ENCODE measurements around the gene KRTAP10-12. TPM values are rescaled to one million over a fixed set of nuclear protein-coding genes. Genes with fewer than 3 reads are reported as not detected.

The KRTAP10-12 gene
- total RNA-seq, 1 experiment from 2014 or later: not detected

DNA sequence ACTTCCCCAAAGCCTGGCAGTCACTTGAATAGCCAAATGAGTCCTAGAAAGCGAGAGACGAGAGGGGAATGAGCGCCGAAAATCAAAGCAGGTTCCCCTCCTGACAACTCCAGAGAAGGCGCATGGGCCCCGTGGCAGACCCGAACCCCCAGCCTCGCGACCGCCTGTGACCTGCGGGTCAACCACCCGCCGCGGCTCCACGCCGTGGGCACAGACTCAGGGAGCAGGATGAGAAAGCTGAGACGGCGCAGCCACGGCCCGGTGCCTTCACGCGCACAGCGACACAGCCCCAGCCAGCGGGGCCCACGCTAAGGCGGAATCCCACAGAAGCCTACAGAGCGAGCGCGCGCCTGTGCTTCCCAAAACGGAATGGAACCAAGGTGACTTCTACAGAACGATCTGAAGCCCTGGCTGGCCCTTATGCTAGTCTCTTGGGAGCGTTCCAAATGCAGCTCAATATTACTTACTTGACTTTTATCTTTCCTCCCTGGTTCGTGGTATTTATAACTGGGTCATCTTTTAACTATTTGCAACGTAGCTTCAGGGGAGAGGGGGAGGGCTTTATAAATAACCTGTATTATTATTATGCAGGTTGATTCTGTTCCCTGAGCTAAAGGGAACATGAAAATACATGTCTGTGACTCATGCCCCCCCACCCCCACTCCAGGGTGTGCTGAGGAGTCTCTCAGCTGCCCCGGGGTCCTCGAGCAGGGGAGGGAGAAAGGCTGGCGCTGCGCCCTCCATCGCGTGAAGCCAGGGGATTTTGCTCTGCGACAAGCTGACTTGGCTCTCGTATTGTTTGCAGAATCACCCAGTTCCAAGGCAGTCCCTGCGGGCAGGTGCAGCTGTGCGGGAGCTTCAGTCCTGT is 12.7 kb downstream of the KRTAP10-12 start:
- peak overlapping the region; percentile 30 for H3K4me3 Mint-ChIP-seq (ENCODE audit: unreplicated experiment)
- no peaks in the 10 kb centered on the region for H3K36me3 Mint-ChIP-seq (ENCODE audit: insufficient read depth, unreplicated experiment)

DNA sequence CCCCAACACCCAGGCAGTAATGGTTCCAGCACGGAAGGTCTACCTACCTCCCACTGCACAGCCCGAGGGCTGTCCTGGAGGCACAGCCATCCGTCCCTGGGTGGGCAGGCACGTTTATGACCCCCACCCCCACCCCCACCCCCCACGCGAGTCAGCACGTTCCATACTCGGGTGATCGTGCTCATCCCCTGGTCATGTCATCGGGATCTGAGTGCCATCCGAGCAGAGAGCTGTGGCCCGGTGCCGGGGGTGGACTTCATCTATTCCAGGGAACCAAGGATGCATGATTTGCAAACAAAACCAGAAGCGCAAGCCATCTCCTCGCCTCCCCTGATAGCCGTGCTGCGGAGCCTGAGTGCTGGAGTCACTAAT is 13.3 kb downstream of the KRTAP10-12 start:
- BruUV-seq (replicated peaks): no TSS peak
- DNase-seq (ENCODE audit: unreplicated experiment): no peak
- Mint-ChIP-seq H3K9me3 (ENCODE audit: unreplicated experiment) (no peaks in the 10 kb centered on the region), H3K4me3 (ENCODE audit: unreplicated experiment) (no peak overlapping the region), H3K27me3 (ENCODE audit: insufficient read depth, unreplicated experiment) (peaks cover 78% of the 10 kb centered on the region), H3K36me3 (ENCODE audit: insufficient read depth, unreplicated experiment) (no peaks in the 10 kb centered on the region), H3K4me1 (ENCODE audit: insufficient read depth, unreplicated experiment) (no peaks in the 10 kb centered on the region), H3K27ac (ENCODE audit: low read depth, unreplicated experiment) (no peak overlapping the region)
- CTCF ChIA-PET: interaction anchor here (0.7 to 1.9 kb wide), 3 partner anchors 33 to 136 kb away, joined by 3 to 5 read pairs (median 3); no protein-coding TSS in a partner anchor
- POLR2A ChIA-PET: interaction anchor here (0.8 to 2.4 kb wide), 4 partner anchors 9 to 32 kb away, joined by 3 to 7 read pairs (median 4); no protein-coding TSS in a partner anchor
- TF ChIP-seq, protein P1, sequence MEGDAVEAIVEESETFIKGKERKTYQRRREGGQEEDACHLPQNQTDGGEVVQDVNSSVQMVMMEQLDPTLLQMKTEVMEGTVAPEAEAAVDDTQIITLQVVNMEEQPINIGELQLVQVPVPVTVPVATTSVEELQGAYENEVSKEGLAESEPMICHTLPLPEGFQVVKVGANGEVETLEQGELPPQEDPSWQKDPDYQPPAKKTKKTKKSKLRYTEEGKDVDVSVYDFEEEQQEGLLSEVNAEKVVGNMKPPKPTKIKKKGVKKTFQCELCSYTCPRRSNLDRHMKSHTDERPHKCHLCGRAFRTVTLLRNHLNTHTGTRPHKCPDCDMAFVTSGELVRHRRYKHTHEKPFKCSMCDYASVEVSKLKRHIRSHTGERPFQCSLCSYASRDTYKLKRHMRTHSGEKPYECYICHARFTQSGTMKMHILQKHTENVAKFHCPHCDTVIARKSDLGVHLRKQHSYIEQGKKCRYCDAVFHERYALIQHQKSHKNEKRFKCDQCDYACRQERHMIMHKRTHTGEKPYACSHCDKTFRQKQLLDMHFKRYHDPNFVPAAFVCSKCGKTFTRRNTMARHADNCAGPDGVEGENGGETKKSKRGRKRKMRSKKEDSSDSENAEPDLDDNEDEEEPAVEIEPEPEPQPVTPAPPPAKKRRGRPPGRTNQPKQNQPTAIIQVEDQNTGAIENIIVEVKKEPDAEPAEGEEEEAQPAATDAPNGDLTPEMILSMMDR (IDR thresholded peaks at IDR 0.05; ENCODE audit: unreplicated experiment): no peak
- intact Hi-C loops (cut with micrococcal nuclease): no loop called here

More for the DNA sequence above, 12.7 kb downstream of the KRTAP10-12 start:
- POLR2A ChIA-PET: interaction anchor here (0.8 to 2.4 kb wide), 4 partner anchors 8 to 31 kb away, joined by 3 to 7 read pairs (median 4); no protein-coding TSS in a partner anchor
- H3K27me3 Mint-ChIP-seq (ENCODE audit: insufficient read depth, unreplicated experiment): peaks cover 73% of the 10 kb centered on the region
- TF ChIP-seq, protein P1 (IDR thresholded peaks at IDR 0.05; ENCODE audit: unreplicated experiment): no peak
- DNase-seq (ENCODE audit: unreplicated experiment): peak; percentile 67
- BruUV-seq (replicated peaks): no TSS peak
- no peaks in the 10 kb centered on the region for H3K4me1 Mint-ChIP-seq (ENCODE audit: insufficient read depth, unreplicated experiment)
- CTCF ChIA-PET: interaction anchor here (0.7 to 1.9 kb wide), 2 partner anchors 33 to 136 kb away, joined by 3 to 5 read pairs; no protein-coding TSS in a partner anchor
- H3K27ac Mint-ChIP-seq (ENCODE audit: low read depth, unreplicated experiment): no peak overlapping the region
- intact Hi-C loops (cut with micrococcal nuclease): no loop called here
- no peaks in the 10 kb centered on the region for H3K9me3 Mint-ChIP-seq (ENCODE audit: unreplicated experiment)

DNA sequence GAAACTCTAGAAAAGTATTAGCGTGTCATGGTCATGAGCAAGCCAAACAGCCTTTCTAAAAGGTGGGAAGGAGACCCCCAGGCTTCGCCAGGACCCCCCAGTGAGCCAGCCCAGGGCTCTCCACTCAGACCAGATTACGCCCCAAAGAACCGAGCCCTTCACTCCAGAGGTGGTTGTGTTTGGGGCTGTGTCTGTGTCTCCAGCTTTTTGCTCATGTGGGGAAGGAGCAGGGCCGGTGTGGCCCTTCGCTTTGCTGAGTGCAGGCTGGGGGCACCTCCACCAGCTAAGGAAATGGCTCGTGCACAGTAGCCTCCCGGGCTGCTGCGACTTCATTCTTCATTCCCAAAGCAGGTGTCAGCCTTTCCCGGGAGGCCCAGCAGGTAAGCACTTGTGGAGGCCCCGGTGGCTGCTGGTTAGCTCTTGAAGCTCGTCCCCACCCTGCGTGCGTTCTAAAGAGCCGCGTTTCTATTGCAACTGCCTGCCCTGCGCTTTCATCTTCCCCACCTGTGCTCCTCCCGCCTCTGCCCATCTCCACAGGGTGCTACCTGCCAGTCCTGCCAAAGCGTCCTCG is 13.9 kb downstream of the KRTAP10-12 start:
- intact Hi-C loops (cut with micrococcal nuclease): no loop called here
- H3K4me3 Mint-ChIP-seq (ENCODE audit: unreplicated experiment): no peak overlapping the region
- H3K4me1 Mint-ChIP-seq (ENCODE audit: insufficient read depth, unreplicated experiment): no peaks in the 10 kb centered on the region
- DNase-seq (ENCODE audit: unreplicated experiment): peak; percentile 8
- TF ChIP-seq, protein P1 (IDR thresholded peaks at IDR 0.05; ENCODE audit: unreplicated experiment): no peak
- H3K27me3 Mint-ChIP-seq (ENCODE audit: insufficient read depth, unreplicated experiment): peaks cover 78% of the 10 kb centered on the region
- no peaks in the 10 kb centered on the region for H3K9me3 Mint-ChIP-seq (ENCODE audit: unreplicated experiment)
- H3K36me3 Mint-ChIP-seq (ENCODE audit: insufficient read depth, unreplicated experiment): no peaks in the 10 kb centered on the region
- CTCF ChIA-PET: interaction anchor here (1.2 to 1.9 kb wide), 2 partner anchors 32 to 42 kb away, joined by 3 to 5 read pairs; no protein-coding TSS in a partner anchor
- POLR2A ChIA-PET: interaction anchor here (1.0 to 2.4 kb wide), 3 partner anchors 10 to 33 kb away, joined by 3 to 7 read pairs (median 4); no protein-coding TSS in a partner anchor
- no TSS peak for BruUV-seq (replicated peaks)
- H3K27ac Mint-ChIP-seq (ENCODE audit: low read depth, unreplicated experiment): no peak overlapping the region

All from MCF 10A (cell line).